ENCODE measurements around the gene STIM1. TPM values are rescaled to one million over a fixed set of nuclear protein-coding genes. Genes with fewer than 3 reads are reported as not detected.
A peak's percentile ranks its signal among the peaks of the same experiment; 100 is the strongest.

Gene STIM1
- total and polyA plus RNA-seq, 12 donors, result 11.9 to 55.7 (median 37.4) TPM

GRCh38 chr11:3855808-3856491, 486 bp downstream of the STIM1 start:
- no peaks in the 10 kb centered on the region for H3K27me3 ChIP-seq
- intact Hi-C loops (cut with DNase I), result loop anchor here in 9 of 10 donors (1.0 to 10.0 kb wide), 7 partner anchors 46 to 217 kb away; no protein-coding TSS in a partner anchor
- DNase-seq (peak; percentile 24 to 61), ATAC-seq (peak; percentile 3 to 39 (median 9))
- H3K36me3 ChIP-seq, result no peaks in the 10 kb centered on the region
- H3K27ac ChIP-seq, result peak overlapping the region; percentile 95 to 99 (median 98)
- H3K4me1 ChIP-seq, result peaks cover 4 to 64% (median 52%) of the 10 kb centered on the region in 9 donors
- no peaks in the 10 kb centered on the region for H3K9me3 ChIP-seq
- H3K4me3 ChIP-seq, result peak overlapping the region; percentile 83 to 98 (median 94)
- WGBS, 2 donors, result 4 to 5% methylated on average over 40 of the region's 40 CpGs
- no peak for TF ChIP-seq CTCF (IDR thresholded peaks at IDR 0.05)

- Histone ChIP-seq H3K27me3 (no peaks in the 10 kb centered on the region), H3K4me3 (peak overlapping the region in 9 of 10 donors; percentile 83 to 98 (median 93)), H3K27ac (peak overlapping the region in 4 of 10 donors; percentile 5 to 99 (median 98)), H3K4me1 (peaks cover 4 to 75% (median 61%) of the 10 kb centered on the region in 9 donors), H3K9me3 (no peaks in the 10 kb centered on the region), H3K36me3 (no peaks in the 10 kb centered on the region)
- DNase-seq (no peak), ATAC-seq (no peak)
- no peak for TF ChIP-seq CTCF (IDR thresholded peaks at IDR 0.05)
- intact Hi-C loops (cut with DNase I), result loop anchor here in 9 of 10 donors (5.0 to 10.0 kb wide), 4 partner anchors 45 to 128 kb away; no protein-coding TSS in a partner anchor
- WGBS, 2 donors, result 70 to 79% methylated on average over 5 of the region's 5 CpGs
Observed at GRCh38 chr11:3856856-3857553, 1.5 kb downstream of the STIM1 start.

- H3K9me3 ChIP-seq, result no peaks in the 10 kb centered on the region
- intact Hi-C loops (cut with DNase I), result loop anchor here in 9 of 10 donors (5.0 to 10.0 kb wide), 4 partner anchors 45 to 127 kb away; no protein-coding TSS in a partner anchor
- peak overlapping the region in 7 of 10 donors; percentile 14 to 98 (median 93) for H3K4me3 ChIP-seq
- no peaks in the 10 kb centered on the region for H3K27me3 ChIP-seq
- no peak for TF ChIP-seq CTCF (IDR thresholded peaks at IDR 0.05)
- DNase-seq, result no peak
- H3K4me1 ChIP-seq, result peaks cover 4 to 79% (median 61%) of the 10 kb centered on the region in 9 donors
- no peak for ATAC-seq
- H3K27ac ChIP-seq, result peak overlapping the region in 3 of 10 donors; percentile 5 to 99 (median 57)
- no peaks in the 10 kb centered on the region for H3K36me3 ChIP-seq
Observed at GRCh38 chr11:3857628-3858027, 2.2 kb downstream of the STIM1 start.

- peak; percentile 74 to 80 for DNase-seq
- WGBS, 2 donors, result 43 to 58% methylated on average over 4 of the region's 4 CpGs
- H3K27ac ChIP-seq, result peak overlapping the region in 8 of 10 donors; percentile 7 to 78 (median 59)
- no peaks in the 10 kb centered on the region for H3K36me3 ChIP-seq
- H3K27me3 ChIP-seq, result no peaks in the 10 kb centered on the region
- H3K4me3 ChIP-seq, result peak overlapping the region in 1 of 10 donors; percentile 15
- peak in 7 of 8 donors; percentile 18 to 72 (median 57) for ATAC-seq
- H3K9me3 ChIP-seq, result no peaks in the 10 kb centered on the region
- H3K4me1 ChIP-seq, result peaks cover 4 to 77% (median 58%) of the 10 kb centered on the region in 9 donors
- TF ChIP-seq CTCF (IDR thresholded peaks at IDR 0.05), result no peak
- intact Hi-C loops (cut with DNase I), result loop anchor here in 9 of 10 donors (5.0 to 10.0 kb wide), 4 partner anchors 43 to 125 kb away; no protein-coding TSS in a partner anchor
Observed at GRCh38 chr11:3859373-3859881, 4.0 kb downstream of the STIM1 start.

Measured in heart right ventricle (tissue), 16 donors.